ENCODE results near the gene FSTL3. TPM values are rescaled to one million over a fixed set of nuclear protein-coding genes. Genes with fewer than 3 reads are reported as not detected.

FSTL3 gene
- total RNA-seq, 1 experiment from 2014 or later: 6.0 TPM

DNA sequence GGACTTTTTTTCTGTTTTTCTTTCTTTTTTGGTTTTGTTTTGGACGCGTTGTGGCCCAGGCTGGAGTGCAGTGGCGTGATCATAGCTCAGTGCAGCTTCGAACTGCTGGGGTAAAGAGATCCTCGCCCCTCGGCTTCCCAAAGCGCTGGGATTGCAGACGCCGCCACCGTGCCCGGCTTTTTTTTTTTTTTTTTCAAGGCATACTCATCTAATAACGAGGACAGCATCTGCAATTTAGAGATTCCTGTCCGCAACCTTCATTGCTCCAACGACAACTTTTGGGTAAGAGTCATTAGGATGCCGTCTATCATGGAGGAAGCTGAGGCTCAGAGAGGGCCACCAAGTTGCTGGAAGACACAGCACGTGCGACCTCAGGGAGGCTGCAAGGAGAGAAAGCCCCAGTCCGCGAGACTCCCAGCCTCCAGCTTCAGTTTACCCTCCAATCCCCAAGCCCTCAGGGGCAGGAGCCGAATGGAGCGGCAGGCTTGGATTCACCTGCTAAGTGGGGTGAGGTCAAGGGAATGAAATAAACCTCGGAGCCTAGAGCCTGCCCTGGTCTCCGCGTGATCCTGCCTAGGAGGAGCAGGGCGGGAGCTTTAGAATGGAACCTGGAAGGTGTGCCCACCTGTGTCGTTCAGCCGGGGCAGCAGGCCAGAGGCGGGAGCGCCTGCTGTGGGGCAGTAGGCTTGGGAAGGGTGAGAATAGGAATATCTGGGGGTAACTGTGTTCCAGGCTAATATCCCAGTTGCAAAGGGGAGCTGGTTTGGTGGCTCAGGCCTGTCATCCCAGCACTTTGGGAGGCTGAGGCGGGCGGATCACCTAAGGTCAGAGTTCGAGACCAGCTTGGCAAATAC lies 42.2 kb upstream of the FSTL3 start:
- Histone ChIP-seq H3K4me1 (ENCODE audit: insufficient read depth, low read length, poor library complexity, severe bottlenecking) (no peaks in the 10 kb centered on the region), H3K4me3 (ENCODE audit: low read depth, low read length, poor library complexity, severe bottlenecking) (peak overlapping the region; percentile 92), H3K9me3 (ENCODE audit: low read depth, low read length, poor library complexity, severe bottlenecking) (no peaks in the 10 kb centered on the region), H3K36me3 (ENCODE audit: insufficient read depth, low read length, poor library complexity, severe bottlenecking) (peaks cover 13% of the 10 kb centered on the region), H3K27me3 (replicated peaks; ENCODE audit: insufficient read depth, low read depth, low read length, poor library complexity) (no peaks in the 10 kb centered on the region), H3K27ac (ENCODE audit: low read depth, low read length, poor library complexity, severe bottlenecking) (peak overlapping the region; percentile 87)
- ChIA-PET POLR2A (ENCODE audit: low non-redundant PET) (no interaction called here), CTCF (interaction anchor here (0.7 kb wide), 1 partner anchor 12 kb away, joined by 3 read pairs; no protein-coding TSS in a partner anchor)
- TF ChIP-seq EZH2 (IDR thresholded peaks at IDR 0.05; ENCODE audit: borderline replicate concordance, low read depth, low read length, poor library complexity, severe bottlenecking) (no peak), CTCF (conservative IDR thresholded peaks at IDR 0.05; ENCODE audit: low read depth, low read length) (no peak)
- intact Hi-C loops (cut with micrococcal nuclease; ENCODE audit: unreplicated experiment): loop anchor here (2.0 kb wide), 1 partner anchor 23 kb away; no protein-coding TSS in a partner anchor
- DNase-seq (ENCODE audit: low spot score): peak; percentile 43
- TSS peak; percentile 77 for BruUV-seq (replicated peaks)

GRCh38 chr19:634975-635652 lies 41.1 kb upstream of the FSTL3 start:
- Histone ChIP-seq H3K27me3 (replicated peaks; ENCODE audit: insufficient read depth, low read depth, low read length, poor library complexity) (no peaks in the 10 kb centered on the region), H3K4me1 (ENCODE audit: insufficient read depth, low read length, poor library complexity, severe bottlenecking) (no peaks in the 10 kb centered on the region), H3K36me3 (ENCODE audit: insufficient read depth, low read length, poor library complexity, severe bottlenecking) (peaks cover 11% of the 10 kb centered on the region), H3K27ac (ENCODE audit: low read depth, low read length, poor library complexity, severe bottlenecking) (no peak overlapping the region), H3K4me3 (ENCODE audit: low read depth, low read length, poor library complexity, severe bottlenecking) (no peak overlapping the region), H3K9me3 (ENCODE audit: low read depth, low read length, poor library complexity, severe bottlenecking) (no peaks in the 10 kb centered on the region)
- DNase-seq (ENCODE audit: low spot score): no peak
- CTCF ChIA-PET: no interaction called here
- TF ChIP-seq CTCF (conservative IDR thresholded peaks at IDR 0.05; ENCODE audit: low read depth, low read length) (no peak), EZH2 (IDR thresholded peaks at IDR 0.05; ENCODE audit: borderline replicate concordance, low read depth, low read length, poor library complexity, severe bottlenecking) (no peak)
- intact Hi-C loops (cut with micrococcal nuclease; ENCODE audit: unreplicated experiment): no loop called here
- no TSS peak for BruUV-seq (replicated peaks)
- POLR2A ChIA-PET (ENCODE audit: low non-redundant PET): no interaction called here

GRCh38 chr19:638906-639252 lies 37.3 kb upstream of the FSTL3 start:
- Histone ChIP-seq H3K9me3 (ENCODE audit: low read depth, low read length, poor library complexity, severe bottlenecking) (no peaks in the 10 kb centered on the region), H3K36me3 (ENCODE audit: insufficient read depth, low read length, poor library complexity, severe bottlenecking) (no peaks in the 10 kb centered on the region), H3K27ac (ENCODE audit: low read depth, low read length, poor library complexity, severe bottlenecking) (no peak overlapping the region), H3K27me3 (replicated peaks; ENCODE audit: insufficient read depth, low read depth, low read length, poor library complexity) (no peaks in the 10 kb centered on the region), H3K4me1 (ENCODE audit: insufficient read depth, low read length, poor library complexity, severe bottlenecking) (no peaks in the 10 kb centered on the region), H3K4me3 (ENCODE audit: low read depth, low read length, poor library complexity, severe bottlenecking) (peak overlapping the region; percentile 53)
- no TSS peak for BruUV-seq (replicated peaks)
- intact Hi-C loops (cut with micrococcal nuclease; ENCODE audit: unreplicated experiment): no loop called here
- ChIA-PET CTCF (no interaction called here), POLR2A (ENCODE audit: low non-redundant PET) (no interaction called here)
- TF ChIP-seq EZH2 (IDR thresholded peaks at IDR 0.05; ENCODE audit: borderline replicate concordance, low read depth, low read length, poor library complexity, severe bottlenecking) (no peak), CTCF (conservative IDR thresholded peaks at IDR 0.05; ENCODE audit: low read depth, low read length) (no peak)
- DNase-seq (ENCODE audit: low spot score): no peak

Measured in A673 (cell line).